ENCODE data around the gene ACE. TPM values are rescaled to one million over a fixed set of nuclear protein-coding genes. Genes with fewer than 3 reads are reported as not detected.

ACE gene
- total and polyA plus RNA-seq, 2 experiments from 2014 or later = 0.82 to 9.1 TPM

DNA sequence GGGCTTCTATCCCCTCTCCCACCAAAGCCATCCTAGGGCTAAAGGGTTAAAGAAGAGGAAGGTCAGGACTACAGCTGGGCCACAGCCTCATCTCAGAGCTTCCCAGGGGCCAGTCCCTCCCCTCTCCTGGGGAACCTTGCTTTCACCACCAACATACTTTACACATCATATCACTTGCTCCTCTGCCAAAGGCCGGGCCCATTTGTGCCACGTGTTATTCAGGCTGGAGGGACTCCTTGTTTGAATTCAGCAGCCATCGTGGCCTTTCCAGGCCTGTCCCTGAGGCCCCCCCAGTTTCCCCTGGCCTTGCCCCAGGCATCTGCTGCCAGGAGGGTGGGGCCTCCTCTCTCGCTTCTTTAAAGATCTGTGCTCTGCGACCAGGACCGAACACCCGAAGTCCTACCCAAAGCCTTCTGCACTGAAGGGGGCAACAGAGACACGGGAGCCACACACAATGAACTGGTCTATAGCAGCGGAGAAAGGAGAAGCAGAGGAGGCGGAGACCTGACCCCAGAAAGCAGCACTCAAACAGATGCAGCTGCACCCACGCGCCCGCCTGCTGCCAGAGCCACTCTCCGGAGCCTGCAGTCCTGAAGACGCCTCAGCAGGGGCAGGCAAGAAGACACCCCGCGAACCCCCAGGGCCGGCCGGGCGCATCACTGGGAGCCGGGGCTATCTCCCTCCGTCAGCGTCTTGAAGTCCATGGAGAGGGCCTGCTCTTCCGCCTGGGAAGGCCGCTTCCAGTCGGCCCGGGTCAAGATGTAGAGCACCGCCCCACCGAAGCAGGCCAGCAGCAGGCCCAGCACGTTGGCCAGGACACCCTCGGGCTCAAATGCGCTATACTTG is 42.9 kb upstream of the ACE start (continued):
- TF ChIP-seq CREB1 (CRISPR knock-in tag; IDR thresholded peaks at IDR 0.05; ENCODE audit: low read depth) = no peak
- TF ChIP-seq EZH2phosphoT487 (IDR thresholded peaks at IDR 0.05; ENCODE audit: unreplicated experiment) = no peak

DNA sequence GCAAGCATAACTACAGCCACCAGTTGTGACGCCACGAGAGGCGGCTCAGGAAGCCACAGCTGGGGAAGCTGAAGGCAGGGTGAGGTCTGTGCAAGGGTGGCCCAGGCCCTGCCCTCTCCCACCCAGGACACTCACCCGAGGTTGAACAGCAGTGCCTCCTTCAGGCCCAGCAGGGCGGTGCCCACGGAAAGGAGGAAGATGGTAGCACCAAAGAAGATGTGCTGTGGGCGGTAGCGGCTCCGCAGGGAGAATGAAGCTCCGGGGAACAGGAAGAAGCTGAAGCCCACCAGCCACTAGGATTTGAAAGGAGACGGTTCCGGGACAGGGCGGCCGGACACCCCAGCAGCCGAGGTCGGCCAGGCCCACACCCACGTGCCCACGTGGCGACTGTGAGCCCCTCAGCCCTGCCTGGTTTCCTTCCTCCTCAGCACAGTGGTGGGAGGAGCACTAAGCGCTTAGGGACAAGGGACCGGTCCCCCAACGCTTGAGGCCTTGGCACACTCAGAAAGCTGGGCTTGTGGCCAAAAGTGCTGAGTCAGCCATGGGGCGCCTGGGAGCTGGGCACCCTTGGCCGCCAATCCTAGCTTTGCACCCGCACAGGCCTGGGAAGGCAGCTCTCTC is 41.8 kb upstream of the ACE start:
- H2AFZ ChIP-seq = no peak overlapping the region
- Mint-ChIP-seq H3K36me3 (ENCODE audit: low read depth) (peaks cover 3% of the 10 kb centered on the region; the same call in 1 of the 3 replicates), H3K4me1 (peaks cover 27% of the 10 kb centered on the region), H3K4me3 (no peak overlapping the region), H3K9me3 (no peaks in the 10 kb centered on the region), H3K27me3 (ENCODE audit: insufficient read depth, low read depth, poor library complexity) (peaks cover 7% of the 10 kb centered on the region), H3K27ac (peak overlapping the region; percentile 31; the same call in 1 of the 2 replicates)
- H3K36me3 ChIP-seq (ENCODE audit: insufficient read depth) = no peaks in the 10 kb centered on the region
- H3F3A ChIP-seq (replicated peaks; ENCODE audit: low read depth) = no peaks in the 10 kb centered on the region
- no peaks in the 10 kb centered on the region; the same call in 1 of the 2 replicates for H4K20me1 ChIP-seq (replicated peaks; ENCODE audit: insufficient read depth)
- H3K27ac ChIP-seq (ENCODE audit: low read depth) = no peak overlapping the region
- no peak overlapping the region for H3K4me3 ChIP-seq
- no peak overlapping the region for H3K4me2 ChIP-seq
- ATAC-seq (peak; percentile 14), DNase-seq (ENCODE audit: low spot score) (no peak)
- H3K9me2 ChIP-seq (ENCODE audit: insufficient read depth) = no peaks in the 10 kb centered on the region
- H3K79me2 ChIP-seq (replicated peaks; ENCODE audit: insufficient read depth) = no peaks in the 10 kb centered on the region
- peaks cover 6% of the 10 kb centered on the region; the same call in 1 of the 2 replicates for H3K4me1 ChIP-seq (ENCODE audit: insufficient read depth)
- TF ChIP-seq, protein P1, sequence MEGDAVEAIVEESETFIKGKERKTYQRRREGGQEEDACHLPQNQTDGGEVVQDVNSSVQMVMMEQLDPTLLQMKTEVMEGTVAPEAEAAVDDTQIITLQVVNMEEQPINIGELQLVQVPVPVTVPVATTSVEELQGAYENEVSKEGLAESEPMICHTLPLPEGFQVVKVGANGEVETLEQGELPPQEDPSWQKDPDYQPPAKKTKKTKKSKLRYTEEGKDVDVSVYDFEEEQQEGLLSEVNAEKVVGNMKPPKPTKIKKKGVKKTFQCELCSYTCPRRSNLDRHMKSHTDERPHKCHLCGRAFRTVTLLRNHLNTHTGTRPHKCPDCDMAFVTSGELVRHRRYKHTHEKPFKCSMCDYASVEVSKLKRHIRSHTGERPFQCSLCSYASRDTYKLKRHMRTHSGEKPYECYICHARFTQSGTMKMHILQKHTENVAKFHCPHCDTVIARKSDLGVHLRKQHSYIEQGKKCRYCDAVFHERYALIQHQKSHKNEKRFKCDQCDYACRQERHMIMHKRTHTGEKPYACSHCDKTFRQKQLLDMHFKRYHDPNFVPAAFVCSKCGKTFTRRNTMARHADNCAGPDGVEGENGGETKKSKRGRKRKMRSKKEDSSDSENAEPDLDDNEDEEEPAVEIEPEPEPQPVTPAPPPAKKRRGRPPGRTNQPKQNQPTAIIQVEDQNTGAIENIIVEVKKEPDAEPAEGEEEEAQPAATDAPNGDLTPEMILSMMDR (conservative IDR thresholded peaks at IDR 0.05; ENCODE audit: low read depth in 2 of 2) = peak; percentile 44 to 56
- TF ChIP-seq NANOG (IDR thresholded peaks at IDR 0.05; ENCODE audit: borderline replicate concordance) = no peak
- no peaks in the 10 kb centered on the region for H3K27me3 ChIP-seq (ENCODE audit: insufficient read depth)

DNA sequence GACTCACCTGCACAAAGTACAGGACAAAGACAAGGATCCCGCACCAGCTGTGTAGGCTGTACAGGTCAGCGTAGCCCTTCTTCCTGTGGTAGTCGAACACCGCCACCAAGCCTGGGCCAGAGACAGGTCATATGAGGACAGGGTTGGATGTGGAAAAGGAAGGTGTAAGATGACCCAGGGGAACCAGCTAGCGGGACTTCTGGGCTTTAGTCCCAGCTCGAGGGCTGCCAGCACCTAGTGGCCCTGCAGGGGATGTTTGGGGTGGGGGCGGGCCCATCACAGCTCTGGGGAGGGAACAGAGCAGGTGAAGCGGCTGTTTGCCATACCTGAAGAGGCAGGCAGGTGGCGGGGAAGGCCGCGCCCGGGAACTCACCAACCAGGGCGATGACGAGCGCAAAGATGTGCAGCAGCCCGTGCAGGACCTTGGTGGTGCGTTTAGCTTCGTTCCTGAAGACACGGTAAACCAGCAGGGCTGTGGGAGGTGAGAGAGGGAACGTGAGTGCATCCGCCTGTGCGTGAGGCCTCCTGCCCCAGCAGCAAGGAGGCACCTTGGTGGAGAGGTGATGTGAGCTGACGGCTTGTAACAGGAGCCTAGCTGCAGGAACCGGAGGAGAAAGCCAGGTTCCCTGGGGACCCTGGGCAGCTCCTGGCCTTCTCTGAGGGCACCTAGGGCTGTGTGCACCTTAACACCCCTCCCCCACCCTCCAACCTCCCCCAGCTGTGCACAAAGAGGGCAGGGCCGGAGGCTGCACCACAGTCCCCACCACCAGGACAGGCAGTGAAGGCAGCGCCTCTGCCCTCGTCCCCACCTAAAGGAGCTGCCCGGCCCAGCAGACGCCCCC is 41.0 kb upstream of the ACE start:
- TF ChIP-seq, protein P1 (conservative IDR thresholded peaks at IDR 0.05; ENCODE audit: low read depth in 2 of 2) = peak; percentile 47 to 70
- TF ChIP-seq JUNB (IDR thresholded peaks at IDR 0.05; ENCODE audit: unreplicated experiment) = no peak
- no peak for TF ChIP-seq ZNF331 (CRISPR knock-in tag; IDR thresholded peaks at IDR 0.05; ENCODE audit: low read depth)
- TF ChIP-seq, protein P2, sequence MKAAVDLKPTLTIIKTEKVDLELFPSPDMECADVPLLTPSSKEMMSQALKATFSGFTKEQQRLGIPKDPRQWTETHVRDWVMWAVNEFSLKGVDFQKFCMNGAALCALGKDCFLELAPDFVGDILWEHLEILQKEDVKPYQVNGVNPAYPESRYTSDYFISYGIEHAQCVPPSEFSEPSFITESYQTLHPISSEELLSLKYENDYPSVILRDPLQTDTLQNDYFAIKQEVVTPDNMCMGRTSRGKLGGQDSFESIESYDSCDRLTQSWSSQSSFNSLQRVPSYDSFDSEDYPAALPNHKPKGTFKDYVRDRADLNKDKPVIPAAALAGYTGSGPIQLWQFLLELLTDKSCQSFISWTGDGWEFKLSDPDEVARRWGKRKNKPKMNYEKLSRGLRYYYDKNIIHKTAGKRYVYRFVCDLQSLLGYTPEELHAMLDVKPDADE (IDR thresholded peaks at IDR 0.05) = no peak
- no peak for TF ChIP-seq EZH2 (IDR thresholded peaks at IDR 0.05; ENCODE audit: low read depth, unreplicated experiment)
- no peak for TF ChIP-seq EZH2phosphoT487 (IDR thresholded peaks at IDR 0.05; ENCODE audit: unreplicated experiment)
- H3K27ac ChIP-seq (ENCODE audit: low read depth) = 0 out of 2 replicates have a peak overlapping the region, but pooled peaks have one; percentile 26
- no peaks in the 10 kb centered on the region for H3K27me3 ChIP-seq (ENCODE audit: insufficient read depth)
- ATAC-seq (peak; percentile 72), DNase-seq (ENCODE audit: low spot score) (peak; percentile 84)
- no peaks in the 10 kb centered on the region for H3K36me3 ChIP-seq (ENCODE audit: insufficient read depth)
- Mint-ChIP-seq H3K27me3 (ENCODE audit: insufficient read depth, low read depth, poor library complexity) (peaks cover 7% of the 10 kb centered on the region), H3K9me3 (no peaks in the 10 kb centered on the region), H3K4me1 (peaks cover 33% of the 10 kb centered on the region), H3K36me3 (ENCODE audit: low read depth) (peaks cover 3% of the 10 kb centered on the region; the same call in 1 of the 3 replicates), H3K4me3 (no peak overlapping the region), H3K27ac (no peak overlapping the region; the same call in 1 of the 2 replicates)
- H3K4me2 ChIP-seq = peak overlapping the region; percentile 48; the same call in 1 of the 2 replicates
- no peaks in the 10 kb centered on the region for H3F3A ChIP-seq (replicated peaks; ENCODE audit: low read depth)
- no peak overlapping the region for H3K4me3 ChIP-seq
- H3K9me2 ChIP-seq (ENCODE audit: insufficient read depth) = no peaks in the 10 kb centered on the region
- H3K79me2 ChIP-seq (replicated peaks; ENCODE audit: insufficient read depth) = no peaks in the 10 kb centered on the region
- H4K20me1 ChIP-seq (replicated peaks; ENCODE audit: insufficient read depth) = no peaks in the 10 kb centered on the region; the same call in 1 of the 2 replicates
- H3K4me1 ChIP-seq (ENCODE audit: insufficient read depth) = peaks cover 6% of the 10 kb centered on the region; the same call in 1 of the 2 replicates
- no peak overlapping the region for H2AFZ ChIP-seq
